NT2/D1 (cell line): ENCODE data around the gene TMEM150A.

Experiments
- YY1 ChIP-seq: IDR thresholded peaks from 2 replicates; pipeline ENCODE4 v1.6.1; 2011; ENCODE audit not compliant: insufficient read length, insufficient read depth
- ZNF274 ChIP-seq: IDR thresholded peaks from 2 replicates; pipeline ENCODE4 v1.6.1; 2011; ENCODE audit warnings: mild to moderate bottlenecking, low read depth, low read length

GRCh38 chr2:85602476-85603234 lies at the start of gene TMEM150A:
- TF ChIP-seq ZNF274 (no peak), YY1 (no peak)
